ENCODE data around the gene AMHR2. TPM values are rescaled to one million over a fixed set of nuclear protein-coding genes. Genes with fewer than 3 reads are reported as not detected.

AMHR2 gene
- total and polyA plus RNA-seq, 11 donors, result 0.30 to 2.2 (median 0.57) TPM; not detected in 6

DNA sequence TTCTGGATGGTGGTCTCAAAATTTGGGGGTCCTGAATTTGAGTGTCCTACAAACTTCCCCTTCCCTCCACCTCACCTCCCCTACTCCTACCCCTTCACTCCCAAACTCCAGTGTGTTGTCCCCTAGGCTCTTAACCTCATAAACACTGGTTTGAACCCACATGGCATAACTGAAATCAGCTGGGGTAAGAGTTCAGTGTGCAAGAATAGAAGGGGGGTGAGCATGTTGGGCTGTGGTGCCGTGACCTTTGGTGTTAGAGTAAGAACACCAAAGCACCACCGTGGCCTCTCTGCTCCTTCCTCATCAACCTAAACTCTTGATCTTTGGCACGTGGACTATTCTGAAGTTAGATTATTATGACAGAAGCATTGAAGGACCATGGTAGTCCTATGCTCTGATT lies 39.3 kb downstream of the AMHR2 start:
- TF ChIP-seq POLR2A (IDR thresholded peaks at IDR 0.05), result no peak
- TF ChIP-seq, protein P1, sequence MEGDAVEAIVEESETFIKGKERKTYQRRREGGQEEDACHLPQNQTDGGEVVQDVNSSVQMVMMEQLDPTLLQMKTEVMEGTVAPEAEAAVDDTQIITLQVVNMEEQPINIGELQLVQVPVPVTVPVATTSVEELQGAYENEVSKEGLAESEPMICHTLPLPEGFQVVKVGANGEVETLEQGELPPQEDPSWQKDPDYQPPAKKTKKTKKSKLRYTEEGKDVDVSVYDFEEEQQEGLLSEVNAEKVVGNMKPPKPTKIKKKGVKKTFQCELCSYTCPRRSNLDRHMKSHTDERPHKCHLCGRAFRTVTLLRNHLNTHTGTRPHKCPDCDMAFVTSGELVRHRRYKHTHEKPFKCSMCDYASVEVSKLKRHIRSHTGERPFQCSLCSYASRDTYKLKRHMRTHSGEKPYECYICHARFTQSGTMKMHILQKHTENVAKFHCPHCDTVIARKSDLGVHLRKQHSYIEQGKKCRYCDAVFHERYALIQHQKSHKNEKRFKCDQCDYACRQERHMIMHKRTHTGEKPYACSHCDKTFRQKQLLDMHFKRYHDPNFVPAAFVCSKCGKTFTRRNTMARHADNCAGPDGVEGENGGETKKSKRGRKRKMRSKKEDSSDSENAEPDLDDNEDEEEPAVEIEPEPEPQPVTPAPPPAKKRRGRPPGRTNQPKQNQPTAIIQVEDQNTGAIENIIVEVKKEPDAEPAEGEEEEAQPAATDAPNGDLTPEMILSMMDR (IDR thresholded peaks at IDR 0.05), result no peak
- ATAC-seq, result no peak
- H3K27ac ChIP-seq, result peak overlapping the region in 9 of 12 donors; percentile 8 to 75 (median 44)
- H3K9me3 ChIP-seq, result no peaks in the 10 kb centered on the region
- WGBS, 4 donors, result 51 to 62% (median 57%) methylated on average over 3 of the region's 3 CpGs
- no peaks in the 10 kb centered on the region for H3K27me3 ChIP-seq
- H3K36me3 ChIP-seq, result peaks cover 8 to 100% (median 100%) of the 10 kb centered on the region in 9 donors
- DNase-seq, result no peak
- intact Hi-C loops (cut with DNase I), result loop anchor here in 1 of 10 donors (5.0 kb wide), 1 partner anchor 34 kb away; the partner anchor contains the start of gene MAP3K12
- H3K4me1 ChIP-seq, result peaks cover 2 to 81% (median 56%) of the 10 kb centered on the region in 12 donors
- no peak overlapping the region for H3K4me3 ChIP-seq

DNA sequence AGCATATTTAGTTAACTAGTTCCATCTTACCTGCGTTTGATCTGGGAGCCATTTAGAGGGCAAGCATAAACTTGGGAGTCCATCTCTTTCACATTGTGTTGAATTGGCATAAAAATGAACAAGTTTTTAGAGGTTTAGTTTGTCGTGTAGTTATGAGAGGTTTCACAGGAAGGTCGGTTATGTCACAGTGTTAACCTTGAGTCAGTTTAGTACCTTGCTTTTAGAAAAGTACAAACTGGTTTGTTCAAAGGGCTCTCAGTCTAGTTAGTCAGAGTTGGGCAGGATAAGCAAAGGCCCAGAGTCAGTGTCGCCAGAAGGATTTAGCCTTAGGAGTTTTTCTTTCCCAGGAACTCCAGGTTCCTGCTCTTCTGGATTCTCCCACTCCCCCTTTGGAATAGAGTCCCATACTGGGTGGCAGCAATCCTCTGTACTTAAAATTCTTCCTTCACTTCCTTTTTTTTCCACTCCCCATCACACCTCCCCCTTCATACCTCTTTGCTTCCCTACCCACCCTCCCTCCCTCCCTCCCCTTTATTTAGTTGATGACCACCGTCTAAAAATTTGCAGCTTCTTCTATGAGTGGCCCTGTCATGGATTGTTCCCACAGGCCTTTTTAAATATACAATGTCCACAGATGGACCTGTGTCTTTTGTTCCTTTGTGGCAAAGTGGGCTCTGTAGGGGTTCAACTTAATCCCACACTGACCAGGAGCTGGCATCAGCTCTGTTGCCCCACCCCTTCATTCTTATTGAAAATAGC lies 40.3 kb downstream of the AMHR2 start:
- no peak overlapping the region for H3K4me3 ChIP-seq
- ATAC-seq (no peak), DNase-seq (no peak)
- peaks cover 8 to 100% (median 100%) of the 10 kb centered on the region in 9 donors for H3K36me3 ChIP-seq
- 33 to 45% (median 38%) methylated on average over 5 of the region's 5 CpGs for WGBS, 4 donors
- H3K27ac ChIP-seq, result peak overlapping the region in 9 of 12 donors; percentile 16 to 75 (median 46)
- TF ChIP-seq, protein P1 (IDR thresholded peaks at IDR 0.05), result no peak
- no peak for TF ChIP-seq POLR2A (IDR thresholded peaks at IDR 0.05)
- H3K4me1 ChIP-seq, result peaks cover 2 to 84% (median 57%) of the 10 kb centered on the region in 12 donors
- no peaks in the 10 kb centered on the region for H3K9me3 ChIP-seq
- intact Hi-C loops (cut with DNase I), result loop anchor here in 1 of 10 donors (5.0 kb wide), 1 partner anchor 33 kb away; the partner anchor contains the start of gene MAP3K12
- H3K27me3 ChIP-seq, result no peaks in the 10 kb centered on the region

DNA sequence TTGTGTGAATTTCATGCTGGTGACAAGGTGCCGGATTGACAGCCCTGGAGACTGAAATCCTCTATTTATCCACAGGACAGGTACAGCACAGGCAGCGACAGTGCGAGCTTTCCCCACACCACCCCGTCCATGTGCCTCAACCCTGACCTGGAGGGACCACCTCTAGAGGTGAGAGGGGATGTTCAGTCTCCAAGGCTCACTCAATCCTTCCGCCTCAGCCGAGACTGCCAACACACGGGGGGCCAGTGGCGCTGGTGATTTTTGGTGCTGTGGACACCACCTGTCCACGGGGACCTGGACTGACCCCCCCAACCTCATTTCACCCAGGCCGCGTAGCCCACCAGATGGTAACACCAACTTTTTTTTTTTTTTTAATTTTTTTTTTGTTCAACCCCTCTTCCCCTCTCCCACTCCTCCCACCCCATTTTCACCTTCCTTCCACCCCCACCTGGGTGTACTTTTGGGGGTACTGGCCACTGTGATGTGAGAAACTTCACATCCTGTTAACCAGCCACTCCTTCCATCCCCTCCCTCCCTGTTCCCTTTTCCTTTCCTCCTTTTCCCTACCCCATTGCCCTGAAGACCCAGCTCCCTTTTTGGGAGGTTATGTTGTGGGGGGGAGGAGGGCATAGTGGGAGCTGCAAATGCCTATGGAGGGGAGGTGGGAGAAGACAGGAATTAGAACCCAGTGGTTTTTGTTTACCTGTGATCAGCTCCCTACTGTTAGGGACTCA lies 41.2 kb downstream of the AMHR2 start:
- peaks cover 2 to 82% (median 56%) of the 10 kb centered on the region in 12 donors for H3K4me1 ChIP-seq
- ATAC-seq, result no peak
- intact Hi-C loops (cut with DNase I), result loop anchor here in 1 of 10 donors (5.0 kb wide), 1 partner anchor 32 kb away; the partner anchor contains the start of gene MAP3K12
- no peak overlapping the region for H3K4me3 ChIP-seq
- no peaks in the 10 kb centered on the region for H3K9me3 ChIP-seq
- peaks cover 8 to 100% (median 100%) of the 10 kb centered on the region in 9 donors for H3K36me3 ChIP-seq
- no peaks in the 10 kb centered on the region for H3K27me3 ChIP-seq
- DNase-seq, result no peak
- no peak for TF ChIP-seq POLR2A (IDR thresholded peaks at IDR 0.05)
- TF ChIP-seq, protein P1 (IDR thresholded peaks at IDR 0.05), result no peak
- peak overlapping the region in 4 of 12 donors; percentile 2 to 60 (median 36) for H3K27ac ChIP-seq
- 80 to 91% (median 85%) methylated on average over 11 of the region's 11 CpGs for WGBS, 4 donors

DNA sequence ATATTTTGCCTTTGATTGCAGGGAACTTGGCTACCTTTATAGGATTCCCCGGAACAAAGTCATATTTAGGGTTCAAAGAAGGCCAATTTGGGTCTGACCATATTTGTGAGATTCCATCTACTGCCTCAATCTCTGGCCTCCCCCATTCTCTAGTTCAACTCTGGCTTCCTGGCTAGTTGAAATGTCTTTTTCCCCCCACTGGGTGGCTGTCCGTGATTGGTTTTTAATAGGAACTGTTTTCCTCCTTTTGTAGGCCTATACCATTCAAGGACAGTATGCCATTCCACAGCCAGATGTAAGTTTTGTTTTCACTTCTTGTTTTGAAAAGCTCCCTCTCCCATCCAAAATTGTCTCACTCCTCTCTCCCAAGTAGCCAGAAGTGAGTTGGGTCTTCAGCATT lies 42.0 kb downstream of the AMHR2 start:
- no peak overlapping the region for H3K4me3 ChIP-seq
- peaks cover 5 to 82% (median 54%) of the 10 kb centered on the region in 12 donors for H3K4me1 ChIP-seq
- TF ChIP-seq, protein P1 (IDR thresholded peaks at IDR 0.05), result no peak
- TF ChIP-seq POLR2A (IDR thresholded peaks at IDR 0.05), result no peak
- H3K9me3 ChIP-seq, result no peaks in the 10 kb centered on the region
- intact Hi-C loops (cut with DNase I), result no loop called here
- H3K36me3 ChIP-seq, result peaks cover 8 to 100% (median 100%) of the 10 kb centered on the region in 9 donors
- no peak for ATAC-seq
- H3K27me3 ChIP-seq, result no peaks in the 10 kb centered on the region
- DNase-seq, result no peak
- WGBS, 4 donors, result 46 to 56% (median 54%) methylated on average over 2 of the region's 2 CpGs
- H3K27ac ChIP-seq, result peak overlapping the region in 9 of 12 donors; percentile 2 to 60 (median 42)

Measured in heart left ventricle (tissue), 16 donors.